ENCODE results near the gene TBXAS1.

DNA sequence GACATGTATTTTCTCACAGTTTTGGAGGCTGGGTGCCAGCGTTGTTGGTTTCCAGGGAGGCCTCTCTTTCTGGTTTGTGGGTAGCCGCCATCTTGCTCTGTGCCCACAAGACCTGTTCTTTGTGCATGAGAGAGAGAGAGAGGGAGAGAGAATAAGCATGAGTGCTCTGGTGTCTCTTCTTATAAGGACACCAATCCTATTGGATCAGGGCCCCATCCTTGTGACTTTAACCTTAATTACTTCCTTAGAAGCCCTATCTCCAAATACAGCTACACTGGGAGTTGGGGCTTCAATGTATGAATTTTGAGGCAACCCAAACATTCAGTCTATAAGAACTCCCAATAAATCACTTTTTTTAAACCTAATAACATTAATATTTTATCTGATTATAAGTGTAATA lies 119.1 kb downstream of the TBXAS1 start:
- no peak for TF ChIP-seq POLR2A (IDR thresholded peaks at IDR 0.05; ENCODE audit: low read length)
- TF ChIP-seq GATA1 (IDR thresholded peaks at IDR 0.05; ENCODE audit: low read depth, low read length), result no peak

Data from erythroblast (primary cell).